Vagina (tissue), 2 donors: ENCODE results near the gene CENPVL3.

ENCODE experiments used
- CTCF ChIP-seq, 3 experiments: fragments of 450-650 bp in 2 of 3; fragments of 200-600 bp in 1 of 3; sonication (generic) in 1 of 3; IDR thresholded peaks; one replicate each; pipeline ENCODE4 v1.5.1; 2017 to 2019; ENCODE audit warnings: antibody characterized with exemption in 3 of 3, mild to moderate bottlenecking in 2 of 3, moderate library complexity in 2 of 3
- POLR2A ChIP-seq, 2 donors: fragments of 450-650 bp; IDR thresholded peaks; one replicate each; pipeline ENCODE4 v1.6.1; 2017; ENCODE audit warnings: antibody characterized with exemption in 2 of 2, mild to moderate bottlenecking in 2 of 2, moderate library complexity in 2 of 2
- POLR2AphosphoS5 ChIP-seq, 2 donors: sonication (generic); formaldehyde crosslinking; IDR thresholded peaks; one replicate each; pipeline ENCODE4 v1.9.0; 2017; ENCODE audit warnings: antibody characterized with exemption in 2 of 2, mild to moderate bottlenecking in 2 of 2, low read depth in 1 of 2; ENCODE audit not compliant: insufficient read depth in 1 of 2

GRCh38 chrX:51643377-51643776 is 24.7 kb upstream of the CENPVL3 start:
- TF ChIP-seq CTCF (IDR thresholded peaks at IDR 0.05) (no peak), POLR2AphosphoS5 (IDR thresholded peaks at IDR 0.05; ENCODE audit: insufficient read depth in 1 of 2, low read depth in 1 of 2) (no peak), POLR2A (IDR thresholded peaks at IDR 0.05) (no peak)
